PC-3 (cell line): ENCODE data around the gene ASPM. TPM values are rescaled to one million over a fixed set of nuclear protein-coding genes. Genes with fewer than 3 reads are reported as not detected.

Source experiments
- total RNA-seq: library from RNA; depleted of rRNA; stranded (reverse); fragments of >200 nt; gene quantifications from 2 replicates; pipeline ENCODE4 v1.2.3, GENCODE V29; 2014; rRNA removed

The ASPM gene
- total RNA-seq, 1 experiment from 2014 or later = 35.0 TPM

Other genes with a start within 250 kb of the ASPM start
- not detected in 2 replicates for gene CFHR2, start 202.9 kb downstream of the ASPM start, total RNA-seq
- gene CFHR5, start 169.1 kb downstream of the ASPM start, total RNA-seq = not detected in 2 replicates
- gene F13B, start 79.4 kb downstream of the ASPM start, total RNA-seq = not detected in 2 replicates
- gene ZBTB41, start 54.6 kb upstream of the ASPM start, total RNA-seq = 4.3 and 5.3 TPM in 2 replicates
- 0.07 TPM in 1 of 2 replicates, not detected in the other for gene CRB1, start 121.6 kb upstream of the ASPM start, total RNA-seq